Suppressor macrophage treated with lipopolysaccharide for 1 hour (primary cell): ENCODE results near the gene MAPKAP1.
"Not testable (repeated sequence)": the region's sequence is repeated elsewhere in the genome, so short reads cannot be mapped to it uniquely, and the experiment has no call there.

Source experiments
- DNase-seq, 3 donors: peaks; one replicate each; pipeline ENCODE4 v3.0.0-alpha.2; 2020 to 2022

MAPKAP1 gene

DNA sequence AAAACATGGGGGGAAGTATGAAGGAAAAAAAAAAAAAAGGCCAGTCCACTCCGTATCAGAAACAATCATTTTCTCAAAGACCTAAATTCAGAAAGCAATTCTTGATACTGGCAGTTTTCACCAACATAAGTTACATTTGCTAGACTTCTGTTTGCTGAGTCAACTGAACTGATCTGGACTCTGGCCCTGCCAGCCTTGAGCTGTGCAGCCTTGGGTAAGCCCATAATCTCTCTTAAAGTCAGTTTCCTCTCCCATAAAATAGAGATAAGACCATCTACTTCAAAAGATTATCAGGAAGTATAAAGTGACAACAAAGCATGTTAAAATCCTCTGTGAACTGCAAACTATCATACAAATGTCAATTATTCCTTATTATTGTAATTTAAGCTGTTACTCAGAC, 106.8 kb downstream of the MAPKAP1 start:
- no peak for DNase-seq

DNA sequence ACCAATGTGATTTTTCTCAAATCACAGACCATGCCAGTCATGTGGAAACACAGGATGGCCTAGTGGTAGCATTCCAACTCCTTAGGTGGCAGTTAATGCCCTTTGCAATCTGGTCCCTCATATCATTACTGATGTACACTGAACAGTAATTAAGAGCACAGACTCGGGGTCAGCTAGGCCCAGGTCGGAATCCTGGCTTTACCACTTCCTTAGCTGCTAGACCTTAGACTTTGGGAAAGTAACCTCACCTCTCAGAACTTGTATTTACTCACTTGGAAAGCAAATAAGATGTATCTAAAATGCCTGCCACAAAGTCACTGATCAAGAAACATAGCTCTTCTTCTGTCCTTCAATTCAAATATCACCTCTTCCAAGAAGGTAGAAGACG, 112.8 kb downstream of the MAPKAP1 start:
- DNase-seq: no peak

DNA sequence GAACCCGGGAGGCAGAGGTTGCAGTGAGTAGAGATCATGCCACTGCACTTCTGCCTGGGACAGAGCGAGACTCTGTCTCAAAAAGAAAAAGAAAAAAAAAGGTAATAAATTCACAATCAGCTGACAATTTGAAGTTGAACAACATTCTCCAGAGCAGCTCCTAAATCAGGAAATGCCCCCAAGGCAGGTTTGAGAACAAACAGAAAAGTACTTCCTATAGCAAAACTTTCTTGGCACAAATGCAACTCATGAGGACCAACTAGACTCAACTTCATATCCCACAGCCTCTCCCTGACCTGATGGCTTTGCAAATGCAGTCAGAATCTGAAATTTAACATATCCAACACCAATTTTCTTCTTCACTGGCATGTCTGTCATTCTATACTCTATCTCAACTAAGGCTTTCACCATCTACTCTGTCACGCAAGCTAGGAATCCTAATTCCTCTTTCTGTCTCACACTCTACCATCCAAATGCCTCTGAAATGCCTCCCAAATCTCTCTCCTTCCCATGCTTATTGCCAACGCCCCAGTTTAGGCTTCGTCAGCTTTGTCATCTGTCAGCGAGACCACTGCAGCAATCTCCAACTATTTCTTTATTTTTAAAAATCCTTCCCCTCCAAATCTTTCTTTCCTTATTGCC, 113.3 kb downstream of the MAPKAP1 start:
- DNase-seq: peak; percentile 16 to 43 (median 33)

DNA sequence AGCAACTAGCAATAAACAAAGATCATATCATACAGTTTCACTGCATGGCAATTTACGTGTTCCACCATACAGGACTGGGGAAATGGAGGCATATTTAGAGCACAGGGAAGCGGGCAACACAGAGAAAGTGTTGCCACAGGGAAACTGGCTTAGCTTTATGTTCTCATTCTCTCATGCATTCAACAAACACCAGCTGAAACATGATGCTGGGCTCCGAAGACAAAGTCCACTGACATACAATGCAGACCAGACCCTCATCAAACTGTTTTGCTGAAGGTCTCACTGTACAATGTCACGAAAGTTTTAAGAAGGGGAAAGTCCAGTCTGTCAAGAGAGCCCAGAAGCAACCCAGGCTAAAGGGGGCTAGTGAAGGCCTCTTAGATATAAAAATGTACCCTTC, 115.1 kb downstream of the MAPKAP1 start:
- DNase-seq: no peak

DNA sequence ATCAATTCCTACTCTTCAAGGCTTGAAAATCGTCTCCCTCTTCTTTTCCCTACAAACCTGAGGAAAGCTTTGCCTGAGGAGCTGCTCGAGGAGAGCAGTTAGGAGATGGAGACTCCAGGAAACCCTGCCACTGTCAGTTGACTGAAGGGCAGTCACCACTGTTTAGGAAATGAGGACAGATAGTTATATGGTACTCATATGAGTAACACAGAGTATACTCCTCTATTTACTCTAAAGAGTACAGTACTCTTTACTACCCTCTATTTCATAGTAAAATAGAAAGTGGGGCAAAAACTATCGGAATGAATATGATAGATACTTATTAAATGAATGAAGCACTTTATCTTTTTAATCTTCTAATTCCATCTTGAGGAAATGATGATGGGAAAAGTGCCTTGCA, 115.8 kb downstream of the MAPKAP1 start:
- no peak for DNase-seq

DNA sequence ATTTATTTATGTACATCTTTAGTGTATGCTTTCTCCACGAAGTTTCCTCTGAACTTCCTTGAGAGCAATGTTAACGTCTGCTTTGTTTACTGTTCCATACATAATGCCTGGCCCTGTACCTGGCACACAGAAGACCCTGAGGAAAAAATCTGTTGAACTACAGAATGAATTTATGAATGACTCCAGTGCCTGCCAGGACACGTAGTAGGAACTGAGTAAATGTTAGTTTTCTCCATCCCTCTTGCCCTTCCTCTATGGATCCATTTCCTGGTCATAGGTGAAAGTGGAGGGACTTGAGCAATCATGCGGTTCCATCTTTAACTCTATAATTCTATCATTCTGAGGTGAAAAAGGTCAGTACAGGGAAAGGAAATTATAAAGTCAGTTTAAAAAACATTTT, 117.7 kb downstream of the MAPKAP1 start:
- no peak for DNase-seq

DNA sequence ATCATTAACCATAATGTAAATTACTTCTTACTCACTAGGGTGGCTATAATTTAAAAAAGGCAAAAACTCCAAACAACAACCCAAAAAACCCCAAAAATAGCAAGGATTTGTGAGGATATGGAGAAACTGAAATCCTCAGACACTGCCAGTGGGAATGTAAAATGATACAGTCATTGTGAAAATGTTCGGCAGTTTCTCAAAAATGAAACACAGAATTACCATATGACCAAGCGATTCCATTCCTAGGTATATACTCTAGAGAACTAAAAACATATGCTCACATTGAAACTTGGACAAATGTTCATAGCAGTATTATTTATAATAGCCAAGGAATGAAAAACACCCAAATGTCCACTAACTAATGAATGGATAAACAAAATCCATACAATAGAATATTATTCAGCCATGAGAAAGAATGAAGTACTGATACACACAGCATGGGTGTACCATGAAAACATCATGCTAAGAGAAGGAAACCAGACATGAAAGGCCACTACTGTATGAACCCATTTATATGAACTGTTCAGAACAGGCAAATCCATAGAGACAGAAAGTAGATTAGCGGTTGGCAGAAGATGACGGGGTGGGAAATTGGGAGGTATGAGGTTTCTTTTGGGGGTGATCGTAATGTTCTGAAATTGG, 119.1 kb downstream of the MAPKAP1 start:
- no peak for DNase-seq

DNA sequence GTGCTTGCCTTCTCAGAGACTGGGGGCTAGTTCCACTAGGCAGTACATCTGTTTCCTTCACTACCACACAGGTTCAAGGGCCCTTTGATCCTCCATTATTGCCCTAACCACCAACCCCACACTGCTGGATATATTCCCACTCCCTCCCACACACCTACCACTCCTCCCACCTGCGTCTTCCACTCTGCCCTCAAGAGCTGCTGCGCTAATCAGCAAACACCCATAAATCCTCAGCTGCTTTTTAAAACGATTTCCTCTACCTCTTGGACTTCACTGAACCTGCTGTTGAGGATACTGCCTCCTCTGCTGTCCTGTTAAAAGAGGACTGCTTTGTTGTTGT, 120.9 kb downstream of the MAPKAP1 start:
- DNase-seq: no peak

DNA sequence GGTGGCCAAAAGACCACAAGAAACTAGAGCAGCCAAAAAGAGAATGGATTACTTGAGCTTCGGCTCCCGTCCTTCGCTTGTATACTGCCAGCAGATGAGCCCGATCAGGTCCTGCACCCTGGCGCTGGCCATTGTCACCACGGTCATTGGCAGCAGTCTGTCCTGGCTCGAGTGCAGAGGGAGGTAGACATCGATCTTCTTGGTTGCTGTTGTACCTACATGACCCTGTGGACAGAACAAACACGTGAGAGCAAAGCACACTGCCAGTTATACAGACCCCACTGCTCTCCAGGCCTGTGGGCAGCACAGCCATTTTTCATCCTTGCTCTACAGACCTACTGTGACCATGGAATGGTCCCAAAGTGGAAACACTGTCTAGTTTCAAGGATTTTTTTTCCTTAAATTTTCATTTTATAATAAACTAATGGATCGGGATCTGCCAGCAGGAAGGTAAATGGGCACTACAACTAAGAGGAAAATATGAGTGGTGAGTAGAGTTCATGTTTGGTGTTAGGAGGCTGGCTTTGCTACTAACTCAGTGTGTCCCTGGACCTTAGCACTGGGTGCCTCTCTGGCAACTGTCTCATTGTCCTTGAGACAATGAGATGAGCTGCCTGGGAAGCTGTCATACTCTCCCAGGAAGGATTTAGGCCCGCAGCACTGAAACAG, 121.4 kb downstream of the MAPKAP1 start:
- DNase-seq: no peak

DNA sequence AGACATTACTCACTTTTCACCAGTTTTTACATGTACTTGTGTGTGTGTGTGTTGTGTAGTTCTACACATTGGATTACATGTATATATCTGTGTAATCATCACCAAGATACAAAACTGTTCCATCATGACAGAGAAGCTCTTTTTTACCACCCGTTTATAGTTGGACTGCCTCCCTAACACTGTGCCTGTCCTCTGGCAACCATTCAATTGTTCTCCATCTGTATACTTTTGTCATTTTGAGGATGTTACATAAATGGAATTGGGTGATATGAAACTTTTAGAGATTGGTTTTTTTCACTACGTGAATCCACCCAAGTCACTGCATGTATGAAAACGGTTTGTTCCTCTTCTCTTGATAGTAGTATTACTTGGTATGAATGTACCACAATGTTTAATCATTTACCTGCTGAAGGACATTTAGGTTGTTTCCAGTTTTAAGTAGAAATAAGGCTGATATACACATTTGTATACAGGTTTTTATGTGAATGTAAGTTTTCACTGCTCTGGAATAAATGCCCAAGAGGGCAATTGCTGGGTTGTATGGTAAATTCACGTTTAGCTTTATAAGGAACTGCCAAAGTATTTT, 126.2 kb downstream of the MAPKAP1 start:
- no peak for DNase-seq

DNA sequence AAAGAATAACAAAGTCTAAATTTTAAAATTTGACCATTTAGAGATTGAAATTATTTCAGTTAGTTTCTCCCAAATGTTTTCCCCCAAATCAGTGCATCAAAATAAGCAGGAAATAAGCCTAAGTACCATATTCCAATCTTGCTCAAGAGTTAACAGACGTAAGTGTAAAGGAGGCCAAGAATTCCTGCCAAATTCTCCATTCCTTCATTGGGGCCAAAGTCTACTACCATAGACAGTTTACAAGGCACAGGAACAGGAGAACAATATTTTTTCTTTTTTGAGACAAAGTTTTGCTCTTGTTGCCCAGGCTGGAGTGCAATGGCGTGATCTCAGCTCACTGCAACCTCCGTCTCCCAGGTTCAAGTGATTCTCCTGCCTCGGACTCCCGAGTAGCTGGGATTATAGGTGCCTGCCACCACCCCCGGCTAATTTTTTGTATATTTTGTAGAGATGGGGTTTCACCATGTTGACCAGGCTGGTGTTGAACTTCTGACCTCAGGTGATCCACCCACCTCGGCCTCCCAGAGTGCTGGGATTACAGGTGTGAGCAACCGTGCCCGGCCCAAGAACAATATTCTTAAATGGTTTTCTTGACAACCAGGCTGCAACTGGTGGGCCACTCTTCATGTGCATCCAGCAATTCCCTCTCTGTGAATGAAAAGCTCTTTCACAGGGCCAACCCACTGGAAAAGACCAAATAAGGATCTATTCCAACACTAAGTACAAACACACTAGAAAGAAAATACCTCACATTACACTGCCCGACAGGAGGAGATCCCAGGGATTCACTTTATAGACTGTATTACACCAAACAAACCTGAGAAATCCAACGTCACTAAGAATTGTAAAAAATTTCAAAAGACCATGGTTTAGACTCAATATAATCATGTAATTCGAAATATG, 127.7 kb downstream of the MAPKAP1 start:
- no peak for DNase-seq

DNA sequence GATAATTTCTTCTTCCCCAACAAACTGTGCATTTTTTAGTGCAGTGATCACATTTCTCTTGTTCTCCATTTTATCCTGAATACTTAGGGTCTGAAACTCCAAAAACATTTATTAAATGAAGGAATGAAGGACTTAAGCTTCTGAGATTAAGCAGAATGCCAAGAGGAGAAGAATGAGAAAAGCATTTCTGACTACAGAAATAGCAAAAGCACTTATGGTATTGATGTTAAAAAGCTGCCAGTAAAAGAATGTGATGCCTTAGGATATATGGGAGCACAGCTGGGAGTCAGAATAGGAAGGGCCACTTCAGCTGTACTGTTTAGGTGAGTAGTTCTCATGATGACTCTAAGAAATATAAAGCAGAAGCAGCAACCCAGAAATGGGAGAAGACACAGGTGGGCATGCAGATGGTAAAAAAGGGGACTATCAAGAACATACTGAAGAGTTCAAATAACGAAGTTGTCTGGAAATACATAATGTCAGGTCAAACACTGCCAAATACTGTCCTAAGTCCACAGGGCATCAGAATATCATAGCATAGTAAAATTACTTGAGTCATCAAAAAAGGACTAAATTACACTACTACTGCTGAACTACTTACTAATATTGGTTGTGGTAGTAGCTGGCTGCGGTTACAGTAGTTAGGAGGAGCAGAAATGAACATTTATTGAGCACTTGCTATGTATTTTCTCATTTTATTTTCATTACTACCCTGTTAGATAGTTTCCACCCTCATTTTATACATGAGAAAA, 132.7 kb downstream of the MAPKAP1 start:
- DNase-seq: no peak

DNA sequence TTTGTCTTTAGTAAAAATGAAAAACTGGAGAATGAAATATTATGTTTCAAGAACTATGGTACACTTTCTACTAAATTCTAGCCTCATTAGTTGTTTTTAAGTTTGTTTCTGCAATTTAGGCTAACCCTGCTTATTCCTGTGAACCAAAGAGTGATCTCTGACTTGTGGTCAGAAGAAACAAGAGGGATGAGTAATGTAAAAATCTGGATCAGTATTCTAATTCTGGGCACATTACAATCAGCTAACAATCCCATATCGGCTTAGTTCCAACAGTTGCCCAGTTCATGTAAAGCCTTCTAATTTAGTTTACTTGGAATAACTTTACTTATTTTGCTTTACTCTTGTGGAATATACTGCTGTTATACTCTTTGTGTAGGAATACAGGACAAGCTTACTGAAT, 134.5 kb downstream of the MAPKAP1 start:
- DNase-seq: not testable (repeated sequence)

DNA sequence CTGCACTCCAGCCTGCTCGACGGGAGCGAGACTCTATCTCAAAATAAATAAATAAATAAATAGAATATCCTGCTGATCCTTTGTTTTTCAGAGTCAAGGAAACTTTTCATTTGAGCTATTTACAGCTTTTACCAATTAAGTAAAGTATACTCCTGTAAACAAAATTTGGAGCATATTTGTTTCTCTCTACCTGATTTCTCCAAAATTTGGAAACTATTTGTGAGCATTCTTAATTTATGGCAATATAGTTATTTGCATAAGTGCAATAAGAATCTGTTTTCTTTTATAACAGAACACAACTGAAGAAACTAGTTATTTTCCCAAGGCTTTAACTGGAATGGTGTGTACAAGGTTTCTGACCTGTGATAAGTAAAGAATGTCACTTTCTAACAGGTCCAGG, 135.2 kb downstream of the MAPKAP1 start:
- DNase-seq: not testable (repeated sequence)

DNA sequence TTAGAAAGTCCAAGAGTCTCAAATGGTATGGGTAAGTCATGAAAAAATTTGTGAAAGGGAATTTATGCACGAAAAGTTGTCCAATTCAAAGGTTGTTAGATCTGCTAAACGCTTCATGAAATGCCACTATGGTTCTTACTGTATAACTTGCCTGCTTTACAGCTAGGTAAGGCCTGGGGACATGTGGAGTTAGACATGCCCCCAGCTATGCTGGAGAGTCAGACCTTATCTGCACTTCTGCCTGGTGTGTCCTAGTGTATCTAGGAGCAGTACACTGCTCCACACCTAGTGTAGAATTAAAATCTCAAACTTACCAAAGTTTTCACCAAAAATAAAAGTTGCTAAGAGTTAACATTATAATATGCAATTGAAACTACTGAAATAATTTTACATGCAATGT, 136.8 kb downstream of the MAPKAP1 start:
- no peak for DNase-seq

DNA sequence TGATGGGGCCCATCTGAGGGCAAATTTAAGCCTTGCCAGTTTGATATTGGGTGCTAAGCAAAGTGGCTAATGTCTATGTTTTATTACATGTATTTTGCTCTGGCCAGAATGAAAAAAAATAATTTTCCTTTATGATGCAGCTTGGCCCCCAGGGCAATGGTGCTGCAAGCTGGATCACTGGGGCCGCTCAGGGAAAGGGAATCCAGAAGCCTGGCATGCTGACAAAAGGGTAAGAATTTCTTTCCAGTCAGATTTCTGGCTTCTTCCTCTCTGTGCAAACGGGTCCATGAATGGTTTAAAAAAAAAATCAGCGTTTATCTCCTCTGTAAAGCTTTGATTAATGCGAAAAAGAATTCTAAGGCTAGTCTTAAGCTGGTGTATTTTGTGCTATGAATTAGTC, 138.4 kb downstream of the MAPKAP1 start:
- DNase-seq: no peak

DNA sequence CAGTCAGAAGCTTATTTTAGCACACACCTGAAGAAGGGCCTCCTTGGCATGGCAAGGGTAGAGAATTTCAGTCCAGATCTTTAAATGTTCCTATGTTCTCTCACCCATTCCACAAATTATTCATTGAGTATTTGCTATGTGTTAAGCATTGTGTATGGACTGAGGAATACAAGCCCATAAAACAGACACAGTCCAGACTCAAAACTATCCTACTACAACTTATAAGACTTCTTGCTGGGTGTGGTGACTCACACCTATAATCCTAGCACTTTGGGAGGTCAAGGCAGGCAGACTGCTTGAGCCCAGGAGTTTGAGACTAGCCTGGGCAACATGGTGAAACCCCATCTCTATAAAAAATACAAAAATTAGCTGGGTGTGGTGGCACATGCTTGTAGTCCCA, 141.0 kb downstream of the MAPKAP1 start:
- DNase-seq: not testable (repeated sequence)

DNA sequence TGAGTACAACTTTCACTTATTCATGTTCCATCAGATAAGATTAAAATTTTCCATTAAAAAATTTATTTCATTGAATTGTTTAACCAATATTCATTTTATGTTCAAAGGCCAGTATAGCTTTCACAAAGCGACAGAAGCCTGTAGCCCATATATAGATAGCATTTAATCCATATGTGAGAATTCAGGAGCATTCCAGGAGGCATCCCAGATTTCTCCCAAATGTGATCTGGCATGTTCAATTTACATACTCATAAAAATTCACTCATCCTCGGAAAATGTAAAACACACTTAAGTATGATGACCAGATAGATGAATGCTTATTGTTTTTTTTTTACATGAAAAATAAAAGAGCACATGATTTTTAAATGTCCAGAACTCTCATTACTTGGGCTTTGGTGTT, 141.9 kb downstream of the MAPKAP1 start:
- no peak for DNase-seq

DNA sequence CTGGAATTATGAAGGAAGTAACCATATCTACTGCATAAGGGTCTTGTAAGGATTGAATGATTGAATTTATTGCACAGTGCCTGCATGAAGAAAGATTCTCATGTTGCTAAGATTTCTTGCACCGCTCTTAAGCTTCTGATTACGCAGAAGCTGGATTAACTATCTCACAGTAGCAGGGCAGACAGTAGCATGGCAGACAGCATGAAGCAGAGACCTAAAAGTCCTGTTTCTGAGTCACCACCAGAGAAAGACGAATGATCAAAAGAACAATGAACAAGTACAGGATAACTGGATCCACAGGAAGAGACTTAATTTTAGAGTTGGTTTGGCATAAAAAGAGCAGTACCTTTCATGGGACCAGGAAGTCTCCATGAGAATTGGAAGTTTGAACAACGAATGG, 142.4 kb downstream of the MAPKAP1 start:
- no peak for DNase-seq

DNA sequence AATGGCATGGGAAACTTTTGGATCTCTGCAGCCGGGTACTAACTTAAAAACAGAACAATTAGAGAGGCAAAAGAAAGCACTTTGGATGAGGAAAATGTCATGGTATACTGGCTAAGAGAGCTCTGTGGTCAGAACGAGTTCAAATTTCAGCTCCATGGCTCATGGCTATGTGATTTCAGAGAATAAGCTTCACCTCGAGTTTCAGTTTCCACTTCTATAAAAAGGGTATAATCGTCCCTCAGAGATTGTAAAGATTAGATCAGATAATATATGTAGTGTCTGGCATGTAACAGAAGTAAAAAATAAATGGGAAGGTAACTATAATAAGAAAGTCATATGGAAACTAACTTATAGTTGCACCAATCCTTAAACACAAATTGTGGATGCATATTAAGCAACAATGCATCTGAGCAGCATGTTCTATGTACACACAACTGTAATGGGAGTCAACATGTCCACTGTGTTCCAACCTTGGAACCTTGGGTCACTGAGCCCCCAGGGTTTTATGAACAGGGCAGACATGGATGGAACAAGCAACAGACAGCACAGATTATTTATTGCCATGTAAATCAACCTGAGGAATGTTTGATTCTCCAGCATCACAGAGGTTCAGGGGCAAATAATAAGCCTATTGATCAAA, 145.4 kb downstream of the MAPKAP1 start:
- DNase-seq: peak; percentile 13 to 32 (median 27)

DNA sequence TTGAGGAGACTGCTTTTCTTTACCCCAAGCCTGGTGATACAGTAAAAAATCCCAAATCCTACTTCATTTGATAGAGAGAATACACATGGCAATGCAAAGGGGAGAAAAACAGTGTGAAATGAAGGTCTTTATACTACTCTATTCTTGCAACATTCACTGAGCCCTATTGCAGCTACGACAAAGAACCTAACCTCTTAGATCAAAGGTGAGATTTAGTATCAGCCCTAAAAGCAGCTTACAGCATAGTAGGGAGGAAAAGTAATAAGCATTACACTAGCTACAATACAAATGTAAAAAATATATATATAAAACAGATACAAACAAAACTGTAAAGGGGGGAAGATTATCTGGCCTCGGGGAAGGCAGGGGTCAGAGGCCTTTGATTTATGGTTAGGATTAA, 147.1 kb downstream of the MAPKAP1 start:
- no peak for DNase-seq

DNA sequence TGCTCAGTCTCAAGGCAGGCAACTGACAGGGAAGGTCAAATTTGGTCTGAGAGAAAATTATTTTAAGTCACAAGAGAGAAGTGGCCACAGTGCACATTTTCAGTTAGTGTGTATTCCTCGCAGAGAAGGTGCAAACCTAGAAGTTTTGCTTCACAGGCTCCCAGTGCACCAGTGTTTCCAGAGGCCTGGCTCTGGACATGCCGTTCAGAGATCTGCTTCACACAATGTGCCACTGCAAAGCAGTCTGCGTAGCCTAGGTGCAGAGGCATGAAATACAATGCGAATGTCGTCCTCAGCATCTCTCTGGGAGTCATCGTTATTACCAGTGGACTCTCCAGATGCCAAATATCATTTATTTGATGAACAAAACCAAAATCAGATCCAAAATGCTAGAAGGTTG, 147.8 kb downstream of the MAPKAP1 start:
- no peak for DNase-seq
